ENCODE data around the gene FBXO7. TPM values are rescaled to one million over a fixed set of nuclear protein-coding genes. Genes with fewer than 3 reads are reported as not detected.

FBXO7 gene
- total RNA-seq, 1 donor from 2014 or later, result 105 TPM

DNA sequence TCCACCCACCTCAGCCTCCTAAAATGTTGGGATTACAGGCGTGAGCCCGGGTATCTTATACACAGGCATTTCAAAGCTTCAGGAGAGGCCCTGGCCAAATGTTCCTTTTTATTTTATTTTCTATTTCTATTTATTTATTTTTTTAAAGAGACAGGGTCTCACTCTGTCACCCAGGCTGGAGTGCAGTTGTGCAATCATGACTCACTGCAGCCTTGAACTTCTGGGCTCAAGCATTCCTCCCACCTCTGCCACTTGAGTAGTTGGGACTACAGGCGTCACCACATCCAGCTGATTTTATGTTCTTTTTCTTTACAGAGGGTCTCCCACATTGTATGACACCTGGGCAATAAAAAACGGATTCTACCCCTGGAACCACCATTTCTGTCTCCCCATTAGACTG, 71.2 kb downstream of the FBXO7 start:
- no peak for DNase-seq (ENCODE audit: low read depth)
- TF ChIP-seq, protein P1, sequence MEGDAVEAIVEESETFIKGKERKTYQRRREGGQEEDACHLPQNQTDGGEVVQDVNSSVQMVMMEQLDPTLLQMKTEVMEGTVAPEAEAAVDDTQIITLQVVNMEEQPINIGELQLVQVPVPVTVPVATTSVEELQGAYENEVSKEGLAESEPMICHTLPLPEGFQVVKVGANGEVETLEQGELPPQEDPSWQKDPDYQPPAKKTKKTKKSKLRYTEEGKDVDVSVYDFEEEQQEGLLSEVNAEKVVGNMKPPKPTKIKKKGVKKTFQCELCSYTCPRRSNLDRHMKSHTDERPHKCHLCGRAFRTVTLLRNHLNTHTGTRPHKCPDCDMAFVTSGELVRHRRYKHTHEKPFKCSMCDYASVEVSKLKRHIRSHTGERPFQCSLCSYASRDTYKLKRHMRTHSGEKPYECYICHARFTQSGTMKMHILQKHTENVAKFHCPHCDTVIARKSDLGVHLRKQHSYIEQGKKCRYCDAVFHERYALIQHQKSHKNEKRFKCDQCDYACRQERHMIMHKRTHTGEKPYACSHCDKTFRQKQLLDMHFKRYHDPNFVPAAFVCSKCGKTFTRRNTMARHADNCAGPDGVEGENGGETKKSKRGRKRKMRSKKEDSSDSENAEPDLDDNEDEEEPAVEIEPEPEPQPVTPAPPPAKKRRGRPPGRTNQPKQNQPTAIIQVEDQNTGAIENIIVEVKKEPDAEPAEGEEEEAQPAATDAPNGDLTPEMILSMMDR (IDR thresholded peaks at IDR 0.05; ENCODE audit: insufficient read depth, low read length, poor library complexity, severe bottlenecking), result no peak
- no peak overlapping the region for H3K4me3 ChIP-seq (ENCODE audit: low read depth, low read length)
- H3K27me3 ChIP-seq (ENCODE audit: control insufficient read depth, insufficient read depth, low read length), result no peaks in the 10 kb centered on the region
- no peaks in the 10 kb centered on the region for H3K36me3 ChIP-seq (ENCODE audit: control insufficient read depth, insufficient read depth, low read length)

DNA sequence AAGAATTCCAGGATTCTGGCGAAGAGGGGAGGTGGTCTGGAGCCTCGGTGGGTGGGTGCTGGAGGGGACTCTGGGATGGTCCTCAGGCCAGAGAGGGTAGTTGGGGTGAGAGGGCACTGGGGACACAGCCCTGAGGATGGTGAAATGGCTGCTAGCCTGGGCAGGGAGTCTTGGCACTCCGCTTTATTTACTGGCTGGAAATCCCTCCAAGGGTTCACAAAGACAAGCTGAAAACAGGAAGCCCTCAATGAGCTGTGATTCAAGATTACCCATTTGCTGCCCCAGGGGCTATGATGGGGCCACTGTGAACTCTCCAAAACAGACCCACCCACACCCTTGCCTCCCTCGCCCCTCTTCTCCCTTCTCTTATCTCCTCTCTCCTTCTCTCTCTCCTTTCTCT, 71.9 kb downstream of the FBXO7 start:
- no peak overlapping the region for H3K4me3 ChIP-seq (ENCODE audit: low read depth, low read length)
- H3K36me3 ChIP-seq (ENCODE audit: control insufficient read depth, insufficient read depth, low read length), result no peaks in the 10 kb centered on the region
- H3K27me3 ChIP-seq (ENCODE audit: control insufficient read depth, insufficient read depth, low read length), result no peaks in the 10 kb centered on the region
- DNase-seq (ENCODE audit: low read depth), result no peak
- TF ChIP-seq, protein P1 (IDR thresholded peaks at IDR 0.05; ENCODE audit: insufficient read depth, low read length, poor library complexity, severe bottlenecking), result no peak

DNA sequence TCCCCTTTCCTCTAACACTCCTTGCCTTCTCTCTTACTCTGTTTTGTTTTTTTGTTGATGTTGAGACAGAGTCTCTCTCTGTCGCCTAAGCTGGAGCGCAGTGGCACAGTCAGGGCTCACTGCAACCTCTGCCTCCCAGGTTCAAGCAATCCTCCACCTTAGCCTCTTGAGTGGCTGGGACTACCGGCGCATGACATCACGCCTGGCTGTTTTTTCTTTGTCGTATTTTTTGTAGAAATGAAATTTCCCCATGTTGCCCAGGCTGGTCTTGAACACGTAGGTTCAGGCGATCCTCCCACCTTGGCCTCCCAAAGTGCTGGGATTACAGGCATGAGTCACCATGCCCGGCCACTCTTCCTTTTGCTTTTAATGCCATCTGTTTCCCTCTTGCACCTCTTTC, 72.3 kb downstream of the FBXO7 start:
- Histone ChIP-seq H3K36me3 (ENCODE audit: control insufficient read depth, insufficient read depth, low read length) (no peaks in the 10 kb centered on the region), H3K4me3 (ENCODE audit: low read depth, low read length) (no peak overlapping the region), H3K27me3 (ENCODE audit: control insufficient read depth, insufficient read depth, low read length) (no peaks in the 10 kb centered on the region)
- no peak for DNase-seq (ENCODE audit: low read depth)
- TF ChIP-seq, protein P1 (IDR thresholded peaks at IDR 0.05; ENCODE audit: insufficient read depth, low read length, poor library complexity, severe bottlenecking), result no peak

DNA sequence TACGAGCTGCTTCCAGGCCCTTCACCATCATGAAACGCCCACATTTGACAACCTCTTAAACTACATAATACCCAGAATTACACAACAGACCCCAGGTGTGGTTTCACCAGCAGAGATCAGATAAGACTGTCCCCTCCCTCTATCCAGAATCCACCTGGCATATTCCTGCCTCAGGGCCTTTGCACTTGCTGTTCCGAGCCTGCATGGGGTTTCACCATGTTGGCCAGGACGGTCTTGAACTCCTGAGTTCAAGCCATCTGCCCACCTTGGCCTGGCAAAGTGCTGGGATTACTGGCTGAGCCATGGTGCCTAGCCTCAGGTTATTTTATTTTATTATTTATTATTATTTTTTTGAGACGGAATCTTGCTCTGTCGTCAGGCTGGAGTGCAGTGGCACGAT, 73.4 kb downstream of the FBXO7 start:
- TF ChIP-seq, protein P1 (IDR thresholded peaks at IDR 0.05; ENCODE audit: insufficient read depth, low read length, poor library complexity, severe bottlenecking), result no peak
- no peaks in the 10 kb centered on the region for H3K27me3 ChIP-seq (ENCODE audit: control insufficient read depth, insufficient read depth, low read length)
- no peak for DNase-seq (ENCODE audit: low read depth)
- H3K36me3 ChIP-seq (ENCODE audit: control insufficient read depth, insufficient read depth, low read length), result no peaks in the 10 kb centered on the region
- no peak overlapping the region for H3K4me3 ChIP-seq (ENCODE audit: low read depth, low read length)

Other genes with a start within 250 kb of the FBXO7 start
- 0.79 TPM in 1 of 2 replicates, not detected in the other for gene SLC5A4, start 219.5 kb upstream of the FBXO7 start, total RNA-seq
- not detected in 2 replicates for gene RFPL3, start 116.9 kb upstream of the FBXO7 start, total RNA-seq
- 91.6 and 95.7 TPM in 2 replicates for gene RTCB, start 62.6 kb upstream of the FBXO7 start, total RNA-seq
- gene BPIFC, start 10.4 kb upstream of the FBXO7 start, total RNA-seq, result not detected in 2 replicates